ENCODE data around the gene PIP5K1A.

The PIP5K1A gene

DNA sequence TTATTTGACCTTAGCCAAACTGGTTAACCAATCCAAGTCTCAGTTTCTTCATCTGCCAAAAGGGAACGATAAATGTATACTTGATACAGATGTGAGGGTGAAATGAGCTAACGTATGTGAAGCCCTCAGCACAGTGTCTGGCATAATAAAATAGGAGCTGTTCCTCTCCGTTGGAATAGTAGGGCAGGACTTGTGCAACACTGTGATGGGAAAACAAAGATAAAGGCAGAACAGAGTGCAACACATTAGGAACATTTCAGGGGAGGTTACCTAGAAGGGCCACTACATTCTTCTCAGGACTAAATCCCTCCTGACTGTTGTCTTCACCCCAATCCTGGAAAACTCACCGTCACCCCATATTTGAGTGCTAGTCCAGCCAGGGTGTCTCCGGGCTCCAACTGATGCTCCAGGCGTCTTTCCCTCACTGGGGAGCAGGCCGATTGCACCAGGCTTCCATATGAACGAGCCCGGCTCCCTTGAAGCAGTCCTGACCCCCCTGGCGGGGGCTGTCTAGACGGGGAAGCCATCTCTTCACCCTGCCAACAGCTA lies 33.5 kb upstream of the PIP5K1A start:
- Histone ChIP-seq H3K4me3 (ENCODE audit: insufficient read depth, low read length, poor library complexity, severe bottlenecking) (peak overlapping the region; percentile 93), H3K79me2 (ENCODE audit: insufficient read depth, low read length) (peaks cover 22% of the 10 kb centered on the region), H3F3A (ENCODE audit: insufficient read depth) (0 out of 2 replicates have a peak, but pooled peaks cover 5% of the 10 kb centered on the region), H3K4me2 (ENCODE audit: low read depth, low read length, poor library complexity, severe bottlenecking) (peak overlapping the region; percentile 79), H3K9ac (ENCODE audit: low read length) (peak overlapping the region; percentile 77), H3K9me2 (replicated peaks; ENCODE audit: insufficient read depth, low read length) (no peaks in the 10 kb centered on the region), H3K27ac (ENCODE audit: low read depth, low read length) (no peak overlapping the region), H3K9me3 (ENCODE audit: insufficient read depth, low read length) (no peaks in the 10 kb centered on the region), H2AFZ (ENCODE audit: low read depth, low read length, severe bottlenecking) (no peak overlapping the region), H3K36me3 (ENCODE audit: low read length) (no peaks in the 10 kb centered on the region), H4K20me1 (ENCODE audit: low read depth, low read length) (no peaks in the 10 kb centered on the region), H3K27me3 (ENCODE audit: low read length) (no peaks in the 10 kb centered on the region)
- TF ChIP-seq EZH2phosphoT487 (conservative IDR thresholded peaks at IDR 0.05; ENCODE audit: low read length): no peak
- TF ChIP-seq, protein P1, sequence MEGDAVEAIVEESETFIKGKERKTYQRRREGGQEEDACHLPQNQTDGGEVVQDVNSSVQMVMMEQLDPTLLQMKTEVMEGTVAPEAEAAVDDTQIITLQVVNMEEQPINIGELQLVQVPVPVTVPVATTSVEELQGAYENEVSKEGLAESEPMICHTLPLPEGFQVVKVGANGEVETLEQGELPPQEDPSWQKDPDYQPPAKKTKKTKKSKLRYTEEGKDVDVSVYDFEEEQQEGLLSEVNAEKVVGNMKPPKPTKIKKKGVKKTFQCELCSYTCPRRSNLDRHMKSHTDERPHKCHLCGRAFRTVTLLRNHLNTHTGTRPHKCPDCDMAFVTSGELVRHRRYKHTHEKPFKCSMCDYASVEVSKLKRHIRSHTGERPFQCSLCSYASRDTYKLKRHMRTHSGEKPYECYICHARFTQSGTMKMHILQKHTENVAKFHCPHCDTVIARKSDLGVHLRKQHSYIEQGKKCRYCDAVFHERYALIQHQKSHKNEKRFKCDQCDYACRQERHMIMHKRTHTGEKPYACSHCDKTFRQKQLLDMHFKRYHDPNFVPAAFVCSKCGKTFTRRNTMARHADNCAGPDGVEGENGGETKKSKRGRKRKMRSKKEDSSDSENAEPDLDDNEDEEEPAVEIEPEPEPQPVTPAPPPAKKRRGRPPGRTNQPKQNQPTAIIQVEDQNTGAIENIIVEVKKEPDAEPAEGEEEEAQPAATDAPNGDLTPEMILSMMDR (IDR thresholded peaks at IDR 0.05; ENCODE audit: insufficient read depth, low read length, poor library complexity, severe bottlenecking): no peak

DNA sequence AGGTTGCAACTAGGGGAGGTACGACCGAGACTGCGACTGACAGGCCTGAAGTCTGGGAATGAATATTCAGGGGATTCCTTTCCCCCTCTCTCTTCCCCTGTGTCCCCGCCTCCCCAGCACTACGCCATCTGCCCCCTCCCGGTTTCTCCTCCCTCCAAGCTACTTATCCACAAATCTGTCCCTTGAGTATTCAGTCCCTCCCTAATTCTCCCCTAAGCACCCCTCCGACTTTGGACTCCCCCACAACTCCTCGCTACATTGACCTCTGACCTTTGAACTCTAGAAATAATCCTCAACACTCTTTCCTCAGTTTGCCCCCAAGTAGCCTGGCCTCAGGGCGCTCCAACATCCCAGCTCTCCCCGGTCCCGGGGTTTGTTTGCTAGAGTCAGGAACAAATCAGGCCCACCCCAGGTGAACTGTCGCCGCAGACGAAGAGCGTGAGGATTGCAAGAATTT lies 33.0 kb upstream of the PIP5K1A start:
- Histone ChIP-seq H3K4me3 (ENCODE audit: insufficient read depth, low read length, poor library complexity, severe bottlenecking) (peak overlapping the region; percentile 93), H3F3A (ENCODE audit: insufficient read depth) (0 out of 2 replicates have a peak, but pooled peaks cover 5% of the 10 kb centered on the region), H3K9ac (ENCODE audit: low read length) (peak overlapping the region; percentile 77), H3K4me2 (ENCODE audit: low read depth, low read length, poor library complexity, severe bottlenecking) (peak overlapping the region; percentile 79), H3K9me3 (ENCODE audit: insufficient read depth, low read length) (no peaks in the 10 kb centered on the region), H3K79me2 (ENCODE audit: insufficient read depth, low read length) (peaks cover 22% of the 10 kb centered on the region), H2AFZ (ENCODE audit: low read depth, low read length, severe bottlenecking) (peak overlapping the region; percentile 60), H3K27me3 (ENCODE audit: low read length) (no peaks in the 10 kb centered on the region), H3K9me2 (replicated peaks; ENCODE audit: insufficient read depth, low read length) (no peaks in the 10 kb centered on the region), H3K27ac (ENCODE audit: low read depth, low read length) (no peak overlapping the region), H4K20me1 (ENCODE audit: low read depth, low read length) (no peaks in the 10 kb centered on the region), H3K36me3 (ENCODE audit: low read length) (no peaks in the 10 kb centered on the region)
- TF ChIP-seq, protein P1 (IDR thresholded peaks at IDR 0.05; ENCODE audit: insufficient read depth, low read length, poor library complexity, severe bottlenecking): no peak
- no peak for TF ChIP-seq EZH2phosphoT487 (conservative IDR thresholded peaks at IDR 0.05; ENCODE audit: low read length)

DNA sequence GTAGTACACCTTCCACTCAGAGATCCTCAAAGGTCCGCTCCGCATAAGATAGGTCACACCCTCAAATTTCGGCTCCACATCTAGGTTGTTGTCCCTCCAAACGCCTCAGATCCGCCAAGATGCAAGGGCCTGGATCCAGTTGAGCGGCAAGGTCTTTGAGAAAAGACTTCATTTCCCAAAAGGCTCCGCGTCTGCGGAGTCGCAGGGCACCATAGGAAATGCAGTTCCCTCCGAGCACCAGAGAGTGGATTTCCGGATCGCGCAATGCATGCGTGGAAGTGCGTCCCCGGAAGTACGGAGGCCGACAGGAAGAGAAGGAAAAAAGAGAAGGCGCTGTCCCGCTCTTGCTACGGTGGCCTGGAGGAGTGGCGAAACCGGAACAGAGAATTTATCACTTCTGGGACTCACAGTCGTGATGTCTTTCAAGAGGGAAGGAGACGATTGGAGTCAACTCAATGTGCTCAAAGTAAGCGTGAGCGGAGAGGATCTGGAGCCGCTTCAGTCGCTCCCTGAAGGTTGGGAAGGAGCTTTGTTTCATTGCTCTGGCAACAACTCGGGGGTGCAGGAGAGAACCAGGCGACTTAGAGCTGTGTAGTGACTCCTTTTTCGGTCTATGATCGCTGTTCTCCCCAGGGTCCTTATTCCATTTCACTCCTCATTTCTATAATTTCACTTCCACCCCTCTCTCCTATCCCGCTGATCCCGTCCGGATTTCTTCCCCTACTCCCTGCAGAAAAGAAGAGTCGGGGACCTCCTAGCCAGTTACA lies 32.4 kb upstream of the PIP5K1A start, which contains the start of the genes LYSMD1 and SCNM1:
LYSMD1 (minus strand) TSS at position 165 of the 767 bp plus-strand sequence. CDS start 644 bp downstream, outside the sequence.
SCNM1 (plus strand) TSS at position 407 of the 767 bp plus-strand sequence; CDS start at position 416, 9 bp downstream.
- Histone ChIP-seq H3K36me3 (ENCODE audit: low read length) (no peaks in the 10 kb centered on the region), H3K27ac (ENCODE audit: low read depth, low read length) (peak within 1 kb of the TSS; percentile 45)

More for the DNA sequence above, 32.4 kb upstream of the PIP5K1A start, which contains the start of the genes LYSMD1 and SCNM1:
- Histone ChIP-seq H3K9me3 (ENCODE audit: insufficient read depth, low read length) (no peaks in the 10 kb centered on the region), H3K4me3 (ENCODE audit: insufficient read depth, low read length, poor library complexity, severe bottlenecking) (peak within 1 kb of the TSS; percentile 93), H3K79me2 (ENCODE audit: insufficient read depth, low read length) (peaks cover 22% of the 10 kb centered on the region), H2AFZ (ENCODE audit: low read depth, low read length, severe bottlenecking) (peak within 1 kb of the TSS; percentile 60), H3K4me2 (ENCODE audit: low read depth, low read length, poor library complexity, severe bottlenecking) (peak within 1 kb of the TSS; percentile 79), H3K9ac (ENCODE audit: low read length) (peak within 1 kb of the TSS; percentile 77), H3F3A (ENCODE audit: insufficient read depth) (0 out of 2 replicates have a peak, but pooled peaks cover 5% of the 10 kb centered on the region), H4K20me1 (ENCODE audit: low read depth, low read length) (no peaks in the 10 kb centered on the region), H3K9me2 (replicated peaks; ENCODE audit: insufficient read depth, low read length) (no peaks in the 10 kb centered on the region), H3K27me3 (ENCODE audit: low read length) (no peaks in the 10 kb centered on the region)
- TF ChIP-seq, protein P1 (IDR thresholded peaks at IDR 0.05; ENCODE audit: insufficient read depth, low read length, poor library complexity, severe bottlenecking): no peak
- no peak for TF ChIP-seq EZH2phosphoT487 (conservative IDR thresholded peaks at IDR 0.05; ENCODE audit: low read length)
